Keratinocyte (primary cell): ENCODE results near the gene TMEM132A. TPM values are rescaled to one million over a fixed set of nuclear protein-coding genes. Genes with fewer than 3 reads are reported as not detected.

Experiments
- DNase-seq: peaks from one replicate; pipeline ENCODE4 v3.0.0-alpha.2; 2011; ENCODE audit warnings: low read depth, missing footprints, low spot score
- FAIRE-seq: peaks from 2 replicates; lab custom pipeline; 2011; peaks lifted over from hg19 to GRCh38; lab: Jason Lieb, UNC
- H2AFZ ChIP-seq: 2 replicates; pipeline ENCODE4 v1.6.0; 2012; ENCODE audit warnings: low read length, control low read depth, inconsistent platforms; ENCODE audit not compliant: control insufficient read depth
- H3K27ac ChIP-seq: 2 replicates; pipeline ENCODE4 v1.5.1; 2011; ENCODE audit warnings: low read length; ENCODE audit not compliant: control insufficient read depth, insufficient read depth
- H3K27me3 ChIP-seq: 3 replicates; pipeline ENCODE4 v1.6.0; 2011; ENCODE audit warnings: low read length; ENCODE audit not compliant: control insufficient read depth, insufficient read depth; ENCODE audit errors: extremely low read depth
- H3K36me3 ChIP-seq, 2 experiments: 2 replicates in 1 of 2; 3 replicates in 1 of 2; pipeline ENCODE4 v1.5.1; 2011; ENCODE audit warnings: low read length in 2 of 2, mild to moderate bottlenecking in 1 of 2; ENCODE audit not compliant: control insufficient read depth in 2 of 2, insufficient read depth in 2 of 2; ENCODE audit errors: extremely low read depth in 1 of 2
- H3K4me1 ChIP-seq: 3 replicates; pipeline ENCODE4 v1.5.1; 2011; ENCODE audit warnings: low read length; ENCODE audit not compliant: control insufficient read depth, insufficient read depth; ENCODE audit errors: extremely low read depth
- H3K4me2 ChIP-seq: 3 replicates; pipeline ENCODE4 v1.6.0; 2011; ENCODE audit warnings: low read depth, low read length; ENCODE audit not compliant: control insufficient read depth, insufficient read depth; ENCODE audit errors: extremely low read depth
- H3K4me3 ChIP-seq, 3 experiments: fragments of 200-600 bp in 1 of 3; sonication (generic) in 1 of 3; 2 replicates in 2 of 3; 3 replicates in 1 of 3; pipeline ENCODE4 v1.5.1; 2011 to 2016; ENCODE audit warnings: low read length in 3 of 3, mild to moderate bottlenecking in 3 of 3, control low read depth in 2 of 3, inconsistent platforms in 1 of 3, low read depth in 1 of 3, mixed read lengths in 1 of 3, mixed run types in 1 of 3, moderate library complexity in 1 of 3; ENCODE audit not compliant: control insufficient read depth in 2 of 3, insufficient read depth in 2 of 3; ENCODE audit errors: extremely low read depth in 1 of 3
- H3K79me2 ChIP-seq: 2 replicates; pipeline ENCODE4 v1.6.0; 2012; ENCODE audit warnings: low read length; ENCODE audit not compliant: control insufficient read depth, insufficient read depth
- H3K9ac ChIP-seq: 3 replicates; pipeline ENCODE4 v1.6.0; 2011; ENCODE audit warnings: low read length; ENCODE audit not compliant: control insufficient read depth, insufficient read depth; ENCODE audit errors: extremely low read depth
- H3K9me1 ChIP-seq: 3 replicates; pipeline ENCODE4 v1.6.0; 2011; ENCODE audit warnings: low read length; ENCODE audit not compliant: control insufficient read depth, insufficient read depth; ENCODE audit errors: extremely low read depth
- H3K9me3 ChIP-seq: 2 replicates; pipeline ENCODE4 v1.5.1; 2012; ENCODE audit warnings: low read depth, low read length; ENCODE audit not compliant: control insufficient read depth
- H4K20me1 ChIP-seq: 3 replicates; pipeline ENCODE4 v1.6.0; 2011; ENCODE audit warnings: low read length; ENCODE audit not compliant: control insufficient read depth, insufficient read depth; ENCODE audit errors: extremely low read depth
- EZH2 ChIP-seq: IDR thresholded peaks from one replicate; pipeline ENCODE4 v1.6.1; 2012; ENCODE audit warnings: inconsistent platforms, mild to moderate bottlenecking, low read length, moderate library complexity
- dilution Hi-C: fragments of 300-500 bp; cut with MboI; formaldehyde crosslinking; loops from one replicate; pipeline ENCODE4 v1.7.0; 2020; ENCODE audit warnings: low sequenced_read_pairs; ENCODE audit not compliant: extremely low pct_ligation_motif_present
- polyA plus RNA-seq, 5 experiments: library from polyadenylated mRNA; depleted of rRNA in 3 of 5; stranded (reverse) in 3 of 5; stranded (forward) in 1 of 5; unstranded in 1 of 5; fragments of >200 nt; gene quantifications; 1 replicate in 1 of 5; 2 replicates in 3 of 5; 3 replicates in 1 of 5; pipeline versions ENCODE4 v1.2.1 to v1.2.3, GENCODE V29; 2011 to 2012; ENCODE audit warnings: missing spikeins in 2 of 5, low read depth in 1 of 5, low replicate concordance in 1 of 5
- TF ChIP-seq, protein P1 (sequence below), 3 experiments: IDR thresholded peaks in 1 of 3; conservative IDR thresholded peaks in 1 of 3; optimal IDR thresholded peaks in 1 of 3; 2 replicates in 2 of 3; 3 replicates in 1 of 3; pipeline versions ENCODE3 to v1.5.1; 2011; ENCODE audit warnings: low read length in 3 of 3, mild to moderate bottlenecking in 3 of 3, moderate library complexity in 2 of 3, control low read depth in 1 of 3, inconsistent platforms in 1 of 3; ENCODE audit not compliant: insufficient read depth in 2 of 3; ENCODE audit errors: extremely low read depth in 1 of 3

Gene TMEM132A
- polyA plus RNA-seq, 1 donor (not counting 4 experiments of a cell fraction or from before 2014, with no cell fraction given) = 16.6 TPM

- TF ChIP-seq EZH2 = no peak
- TF ChIP-seq, protein P1, sequence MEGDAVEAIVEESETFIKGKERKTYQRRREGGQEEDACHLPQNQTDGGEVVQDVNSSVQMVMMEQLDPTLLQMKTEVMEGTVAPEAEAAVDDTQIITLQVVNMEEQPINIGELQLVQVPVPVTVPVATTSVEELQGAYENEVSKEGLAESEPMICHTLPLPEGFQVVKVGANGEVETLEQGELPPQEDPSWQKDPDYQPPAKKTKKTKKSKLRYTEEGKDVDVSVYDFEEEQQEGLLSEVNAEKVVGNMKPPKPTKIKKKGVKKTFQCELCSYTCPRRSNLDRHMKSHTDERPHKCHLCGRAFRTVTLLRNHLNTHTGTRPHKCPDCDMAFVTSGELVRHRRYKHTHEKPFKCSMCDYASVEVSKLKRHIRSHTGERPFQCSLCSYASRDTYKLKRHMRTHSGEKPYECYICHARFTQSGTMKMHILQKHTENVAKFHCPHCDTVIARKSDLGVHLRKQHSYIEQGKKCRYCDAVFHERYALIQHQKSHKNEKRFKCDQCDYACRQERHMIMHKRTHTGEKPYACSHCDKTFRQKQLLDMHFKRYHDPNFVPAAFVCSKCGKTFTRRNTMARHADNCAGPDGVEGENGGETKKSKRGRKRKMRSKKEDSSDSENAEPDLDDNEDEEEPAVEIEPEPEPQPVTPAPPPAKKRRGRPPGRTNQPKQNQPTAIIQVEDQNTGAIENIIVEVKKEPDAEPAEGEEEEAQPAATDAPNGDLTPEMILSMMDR (optimal IDR thresholded peaks at IDR 0.05 in 1 of 3, IDR thresholded peaks at IDR 0.05 in 1 of 3, conservative IDR thresholded peaks at IDR 0.05 in 1 of 3; ENCODE audit: extremely low read depth in 1 of 3, insufficient read depth in 2 of 3, low read length in 3 of 3) = no peak
- no peaks in the 10 kb centered on the region for H3K9me3 ChIP-seq
- FAIRE-seq = no peak
- no peak overlapping the region for H2AFZ ChIP-seq
- no peaks in the 10 kb centered on the region for H3K9me1 ChIP-seq
- H3K79me2 ChIP-seq = no peaks in the 10 kb centered on the region
- H3K27me3 ChIP-seq = no peaks in the 10 kb centered on the region
- H3K27ac ChIP-seq = no peak overlapping the region
- H3K4me3 ChIP-seq = no peak overlapping the region
- dilution Hi-C loops = no loop called here
- peaks cover 12 to 27% of the 10 kb centered on the region in 2 experiments for H3K36me3 ChIP-seq
- no peaks in the 10 kb centered on the region for H3K4me1 ChIP-seq
- H3K9ac ChIP-seq = no peak overlapping the region
- no peak for DNase-seq
- no peaks in the 10 kb centered on the region for H4K20me1 ChIP-seq
- H3K4me2 ChIP-seq = no peak overlapping the region
Observed at GRCh38 chr11:60934790-60935605, 10.7 kb downstream of the TMEM132A start.

- Histone ChIP-seq H3K27me3 (no peaks in the 10 kb centered on the region), H3K79me2 (no peaks in the 10 kb centered on the region), H2AFZ (no peak overlapping the region), H3K4me2 (no peak overlapping the region), H3K36me3 (peaks cover 12 to 22% of the 10 kb centered on the region in 2 experiments), H4K20me1 (no peaks in the 10 kb centered on the region), H3K4me1 (no peaks in the 10 kb centered on the region), H3K9me1 (no peaks in the 10 kb centered on the region), H3K9ac (no peak overlapping the region), H3K27ac (no peak overlapping the region), H3K4me3 (no peak overlapping the region), H3K9me3 (no peaks in the 10 kb centered on the region)
- no peak for FAIRE-seq
- TF ChIP-seq, protein P1 (optimal IDR thresholded peaks at IDR 0.05 in 1 of 3, IDR thresholded peaks at IDR 0.05 in 1 of 3, conservative IDR thresholded peaks at IDR 0.05 in 1 of 3; ENCODE audit: extremely low read depth in 1 of 3, insufficient read depth in 2 of 3, low read length in 3 of 3) = no peak
- TF ChIP-seq EZH2 = no peak
- no peak for DNase-seq
- dilution Hi-C loops = no loop called here
Observed at GRCh38 chr11:60935676-60936442, 11.6 kb downstream of the TMEM132A start.
